SU-DHL-6 (cell line): ENCODE measurements around the gene LHFPL3.

Experiments used
- EZH2phosphoT487 ChIP-seq: fragments of 200-600 bp; sonication (generic), shearing (Covaris generic); conservative IDR thresholded peaks from 2 replicates; pipeline ENCODE4 v1.6.1; 2018; ENCODE audit warnings: mild to moderate bottlenecking, antibody characterized with exemption, low read length, moderate library complexity, mixed read lengths
- TF ChIP-seq, protein P1 (sequence below): fragments of 200-600 bp; sonication (generic); IDR thresholded peaks from one replicate; pipeline ENCODE4 v1.5.1; 2017; ENCODE audit warnings: antibody characterized with exemption, mild to moderate bottlenecking, low read length, moderate library complexity; ENCODE audit not compliant: insufficient read depth, poor library complexity, severe bottlenecking

DNA sequence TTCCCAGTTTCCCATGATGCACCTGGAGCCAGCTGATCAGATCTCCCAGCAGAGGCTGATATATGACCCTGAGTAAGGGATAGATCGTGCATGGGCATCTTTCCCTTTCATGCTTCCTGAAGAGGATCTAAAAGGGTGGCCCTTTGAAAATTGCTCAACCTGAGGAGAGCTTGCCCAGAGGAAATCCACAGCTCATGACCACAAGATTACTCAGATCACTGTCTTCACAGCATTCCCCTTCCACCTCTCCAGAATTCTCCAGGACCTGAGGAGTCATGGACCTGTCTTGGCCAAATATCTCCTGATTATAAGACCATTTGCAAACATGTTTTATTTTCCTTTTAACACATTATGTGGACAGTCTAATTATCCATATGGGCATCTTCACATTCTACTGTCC lies 328.1 kb downstream of the LHFPL3 start:
- TF ChIP-seq, protein P1, sequence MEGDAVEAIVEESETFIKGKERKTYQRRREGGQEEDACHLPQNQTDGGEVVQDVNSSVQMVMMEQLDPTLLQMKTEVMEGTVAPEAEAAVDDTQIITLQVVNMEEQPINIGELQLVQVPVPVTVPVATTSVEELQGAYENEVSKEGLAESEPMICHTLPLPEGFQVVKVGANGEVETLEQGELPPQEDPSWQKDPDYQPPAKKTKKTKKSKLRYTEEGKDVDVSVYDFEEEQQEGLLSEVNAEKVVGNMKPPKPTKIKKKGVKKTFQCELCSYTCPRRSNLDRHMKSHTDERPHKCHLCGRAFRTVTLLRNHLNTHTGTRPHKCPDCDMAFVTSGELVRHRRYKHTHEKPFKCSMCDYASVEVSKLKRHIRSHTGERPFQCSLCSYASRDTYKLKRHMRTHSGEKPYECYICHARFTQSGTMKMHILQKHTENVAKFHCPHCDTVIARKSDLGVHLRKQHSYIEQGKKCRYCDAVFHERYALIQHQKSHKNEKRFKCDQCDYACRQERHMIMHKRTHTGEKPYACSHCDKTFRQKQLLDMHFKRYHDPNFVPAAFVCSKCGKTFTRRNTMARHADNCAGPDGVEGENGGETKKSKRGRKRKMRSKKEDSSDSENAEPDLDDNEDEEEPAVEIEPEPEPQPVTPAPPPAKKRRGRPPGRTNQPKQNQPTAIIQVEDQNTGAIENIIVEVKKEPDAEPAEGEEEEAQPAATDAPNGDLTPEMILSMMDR, result no peak
- TF ChIP-seq EZH2phosphoT487, result no peak
